AG10803 (cell line): ENCODE measurements around the gene ZNF664.

Experiments used
- DNase-seq: peaks from one replicate; pipeline ENCODE4 v3.0.0; 2010; ENCODE audit warnings: low read depth
- H3K4me3 ChIP-seq: 2 replicates; pipeline ENCODE4 v1.5.1; 2011; ENCODE audit warnings: mild to moderate bottlenecking, low read length, control low read depth
- TF ChIP-seq, protein P1 (sequence below): conservative IDR thresholded peaks from 2 replicates; pipeline ENCODE4 v1.5.1; 2011; ENCODE audit warnings: mild to moderate bottlenecking, low read length, control low read depth, inconsistent platforms

ZNF664 gene

GRCh38 chr12:123990511-123990910, 17.5 kb downstream of the ZNF664 start:
- TF ChIP-seq, protein P1, sequence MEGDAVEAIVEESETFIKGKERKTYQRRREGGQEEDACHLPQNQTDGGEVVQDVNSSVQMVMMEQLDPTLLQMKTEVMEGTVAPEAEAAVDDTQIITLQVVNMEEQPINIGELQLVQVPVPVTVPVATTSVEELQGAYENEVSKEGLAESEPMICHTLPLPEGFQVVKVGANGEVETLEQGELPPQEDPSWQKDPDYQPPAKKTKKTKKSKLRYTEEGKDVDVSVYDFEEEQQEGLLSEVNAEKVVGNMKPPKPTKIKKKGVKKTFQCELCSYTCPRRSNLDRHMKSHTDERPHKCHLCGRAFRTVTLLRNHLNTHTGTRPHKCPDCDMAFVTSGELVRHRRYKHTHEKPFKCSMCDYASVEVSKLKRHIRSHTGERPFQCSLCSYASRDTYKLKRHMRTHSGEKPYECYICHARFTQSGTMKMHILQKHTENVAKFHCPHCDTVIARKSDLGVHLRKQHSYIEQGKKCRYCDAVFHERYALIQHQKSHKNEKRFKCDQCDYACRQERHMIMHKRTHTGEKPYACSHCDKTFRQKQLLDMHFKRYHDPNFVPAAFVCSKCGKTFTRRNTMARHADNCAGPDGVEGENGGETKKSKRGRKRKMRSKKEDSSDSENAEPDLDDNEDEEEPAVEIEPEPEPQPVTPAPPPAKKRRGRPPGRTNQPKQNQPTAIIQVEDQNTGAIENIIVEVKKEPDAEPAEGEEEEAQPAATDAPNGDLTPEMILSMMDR = no peak
- DNase-seq = peak; percentile 77
- H3K4me3 ChIP-seq = no peak overlapping the region

DNA sequence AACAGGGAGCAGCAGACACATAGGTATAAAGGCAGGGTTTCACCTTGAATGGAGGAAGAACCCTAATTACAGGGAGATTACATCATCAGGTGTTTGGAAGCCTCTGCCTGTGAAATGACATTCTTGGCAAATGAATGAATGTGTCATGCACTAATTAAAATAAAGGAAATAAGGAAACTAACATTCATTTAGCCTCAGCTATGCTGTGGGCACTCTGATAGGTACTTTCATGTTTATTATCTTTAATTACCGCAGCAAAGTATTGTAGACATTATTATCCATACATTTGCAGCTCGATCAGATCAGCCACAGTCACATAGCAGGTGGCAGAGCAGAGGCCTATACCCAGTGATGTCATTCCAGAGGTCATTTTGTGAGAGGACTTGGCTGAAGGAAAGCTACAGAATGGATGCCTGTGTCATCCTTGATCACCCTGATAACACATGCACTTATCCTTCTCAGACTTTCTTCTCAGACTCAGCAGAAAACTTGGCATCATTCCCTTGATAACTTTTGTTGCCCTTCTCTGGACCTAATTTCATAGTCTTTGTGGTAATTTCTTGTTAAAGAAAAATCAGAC, 18.4 kb downstream of the ZNF664 start:
- DNase-seq = peak; percentile 31
- TF ChIP-seq, protein P1 = no peak
- no peak overlapping the region for H3K4me3 ChIP-seq

- no peak for DNase-seq
- H3K4me3 ChIP-seq = no peak overlapping the region
- TF ChIP-seq, protein P1 = no peak
Measured at GRCh38 chr12:123992118-123992825, 19.3 kb downstream of the ZNF664 start.

DNA sequence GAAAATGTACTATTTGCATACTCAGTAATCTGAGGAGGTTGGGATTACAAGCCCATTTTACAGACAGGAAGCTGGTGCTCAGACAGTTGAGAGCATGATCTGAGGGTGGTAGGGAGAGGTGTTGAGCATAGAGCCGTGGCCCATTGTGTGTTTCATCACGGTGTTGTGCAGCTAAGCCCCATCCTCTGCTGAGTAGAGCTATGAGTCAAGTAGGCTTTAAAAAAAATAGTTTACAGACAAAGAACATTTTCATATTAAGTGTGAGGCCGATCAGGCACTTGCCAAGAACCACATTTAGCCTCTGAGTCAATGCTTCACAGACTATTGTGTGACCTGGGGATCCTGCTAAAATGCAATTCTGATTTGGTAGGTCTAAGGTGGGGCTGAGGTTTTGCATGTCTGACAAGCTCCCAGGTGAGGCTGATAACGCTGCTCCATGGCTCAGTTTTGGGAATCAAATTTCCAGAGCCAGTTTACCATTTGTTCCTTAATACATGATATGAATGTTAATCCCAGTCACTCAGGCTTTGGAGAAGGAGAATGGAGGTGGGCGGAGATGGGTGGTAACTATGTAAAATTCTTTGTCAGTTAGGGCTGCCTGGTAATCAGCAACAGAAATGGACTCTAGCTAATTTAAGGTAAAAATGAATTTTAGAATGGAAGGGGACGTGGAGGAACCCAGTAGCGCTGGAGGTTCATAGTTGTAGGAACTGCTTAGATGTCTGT, 22.2 kb downstream of the ZNF664 start:
- TF ChIP-seq, protein P1 = no peak
- no peak overlapping the region for H3K4me3 ChIP-seq
- peak; percentile 62 for DNase-seq

DNA sequence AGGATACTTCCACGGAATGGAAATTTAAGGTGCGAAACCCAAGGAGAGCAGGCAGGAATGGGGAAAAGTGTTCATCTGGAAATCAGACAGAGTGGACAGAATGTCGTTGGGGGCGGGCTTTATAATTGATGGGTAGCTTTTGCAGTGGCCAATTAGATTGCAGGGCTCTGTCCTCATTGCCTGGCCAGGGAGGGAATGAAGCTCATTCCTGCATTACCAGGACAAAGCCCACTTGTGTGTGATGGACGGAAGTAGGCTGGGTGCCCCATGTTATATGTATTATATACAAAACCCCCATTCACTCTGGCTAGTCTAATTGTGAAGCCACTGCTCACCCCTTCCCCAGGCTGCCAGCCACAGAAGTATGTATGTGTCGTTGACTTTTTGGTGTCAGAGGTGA, 23.6 kb downstream of the ZNF664 start:
- DNase-seq = no peak
- no peak overlapping the region for H3K4me3 ChIP-seq
- TF ChIP-seq, protein P1 = no peak

DNA sequence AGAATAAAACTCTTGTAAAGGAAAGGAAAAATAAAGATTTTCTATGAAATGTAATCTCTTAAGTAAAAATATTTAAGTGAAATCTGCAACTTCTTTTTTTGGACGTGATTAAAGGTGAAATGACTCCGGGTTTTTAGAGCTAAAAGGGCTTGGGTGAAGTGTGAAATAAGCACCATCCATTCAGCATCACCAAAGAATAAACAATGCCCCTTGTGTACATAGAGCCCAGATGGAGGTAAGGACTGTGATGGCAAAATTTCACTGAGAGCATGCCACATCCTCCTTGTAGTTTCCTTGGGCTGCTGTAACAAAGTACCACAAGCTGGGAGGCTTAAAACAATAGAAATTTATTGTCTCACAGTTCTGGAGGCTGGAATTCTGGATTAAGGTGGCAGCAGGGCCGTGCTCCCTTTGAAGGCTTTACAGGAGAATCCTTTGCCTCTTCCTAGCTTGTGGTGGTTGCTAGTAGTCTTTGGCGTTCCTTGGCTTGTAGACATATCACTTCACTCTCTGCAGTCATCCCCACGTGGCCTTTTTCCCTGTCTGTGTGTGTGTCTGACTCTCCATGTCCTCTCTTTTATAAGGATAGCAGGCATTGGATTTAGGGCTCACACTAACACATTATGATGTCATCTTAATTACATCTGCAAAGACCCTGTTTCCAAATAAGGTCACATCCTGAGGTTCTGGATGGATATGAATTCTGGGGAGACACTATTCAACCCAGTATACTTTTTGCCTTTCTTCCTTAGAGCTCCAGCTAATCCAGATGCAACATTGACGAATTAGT, 24.2 kb downstream of the ZNF664 start:
- DNase-seq = no peak
- TF ChIP-seq, protein P1 = no peak
- no peak overlapping the region for H3K4me3 ChIP-seq
